Erythroblast (primary cell): ENCODE data around the gene GTF2A2.

Experiments
- GATA1 ChIP-seq: IDR thresholded peaks from 2 replicates; pipeline ENCODE4 v1.6.1; 2011; ENCODE audit warnings: low read depth, mild to moderate bottlenecking, control low read depth, low read length, moderate library complexity
- POLR2A ChIP-seq: IDR thresholded peaks from 2 replicates; pipeline ENCODE4 v1.6.1; 2011; ENCODE audit warnings: mild to moderate bottlenecking, low read length

- TF ChIP-seq POLR2A = no peak
- no peak for TF ChIP-seq GATA1
Measured at GRCh38 chr15:59616379-59616778, 40.9 kb downstream of the GTF2A2 start.
